GM21360 (cell line): Measurements from ENCODE around the gene HNRNPH3.

Source experiments
- ATAC-seq: cut with Tn5 transposase; IDR thresholded peaks from one replicate; pipeline ENCODE4 v1.9.1; 2021; ENCODE audit warnings: mild to moderate bottlenecking, moderate library complexity; ENCODE audit not compliant: unreplicated experiment

HNRNPH3 gene

DNA sequence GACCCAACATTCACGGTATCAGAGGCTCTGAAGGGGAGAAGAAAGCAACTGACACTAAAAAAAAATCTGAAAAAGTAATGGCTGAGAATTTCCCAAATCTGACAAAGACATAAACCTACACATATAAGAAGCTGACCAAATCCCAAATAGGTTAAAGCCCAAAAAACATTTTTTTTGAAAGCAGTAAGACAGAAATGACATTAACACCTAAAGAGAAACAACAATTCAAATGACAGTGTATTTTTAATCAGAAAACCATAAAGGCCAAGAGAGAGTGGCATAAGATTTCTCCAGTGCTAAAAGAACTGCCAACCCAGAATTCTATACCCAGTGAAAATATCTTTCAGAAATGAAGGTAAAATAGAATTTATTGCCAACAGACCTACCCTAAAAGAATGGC is 39.7 kb downstream of the HNRNPH3 start:
- no peak for ATAC-seq

DNA sequence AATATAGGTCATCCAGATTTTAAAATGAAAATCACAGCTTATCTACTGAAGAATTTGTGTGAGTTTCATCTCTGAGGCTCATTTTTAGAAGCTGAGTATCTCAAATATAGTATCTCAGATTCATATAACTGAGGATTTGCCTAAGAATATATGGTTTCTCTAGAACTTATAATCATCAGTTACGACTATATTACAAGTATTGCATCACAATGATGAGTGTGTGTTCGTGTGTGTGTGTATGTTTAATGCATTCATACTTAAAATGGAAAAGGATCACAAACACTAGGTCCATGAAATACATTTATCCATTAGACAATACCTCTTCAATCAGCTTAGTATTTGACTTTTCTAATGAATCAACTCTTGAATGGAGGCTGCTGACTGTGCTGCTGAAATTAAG is 53.9 kb downstream of the HNRNPH3 start:
- no peak for ATAC-seq
